AG09319 (cell line): Measurements from ENCODE around the gene FNDC3B.

Experiments used
- DNase-seq: peaks from one replicate; pipeline ENCODE4 v3.0.0-alpha.2; 2010; ENCODE audit warnings: low read depth; ENCODE audit errors: extremely low read depth
- TF ChIP-seq, protein P1 (sequence below): IDR thresholded peaks from 2 replicates; pipeline ENCODE4 v1.5.1; 2011; ENCODE audit warnings: low read depth, mild to moderate bottlenecking, inconsistent platforms, low read length, moderate library complexity

The FNDC3B gene

DNA sequence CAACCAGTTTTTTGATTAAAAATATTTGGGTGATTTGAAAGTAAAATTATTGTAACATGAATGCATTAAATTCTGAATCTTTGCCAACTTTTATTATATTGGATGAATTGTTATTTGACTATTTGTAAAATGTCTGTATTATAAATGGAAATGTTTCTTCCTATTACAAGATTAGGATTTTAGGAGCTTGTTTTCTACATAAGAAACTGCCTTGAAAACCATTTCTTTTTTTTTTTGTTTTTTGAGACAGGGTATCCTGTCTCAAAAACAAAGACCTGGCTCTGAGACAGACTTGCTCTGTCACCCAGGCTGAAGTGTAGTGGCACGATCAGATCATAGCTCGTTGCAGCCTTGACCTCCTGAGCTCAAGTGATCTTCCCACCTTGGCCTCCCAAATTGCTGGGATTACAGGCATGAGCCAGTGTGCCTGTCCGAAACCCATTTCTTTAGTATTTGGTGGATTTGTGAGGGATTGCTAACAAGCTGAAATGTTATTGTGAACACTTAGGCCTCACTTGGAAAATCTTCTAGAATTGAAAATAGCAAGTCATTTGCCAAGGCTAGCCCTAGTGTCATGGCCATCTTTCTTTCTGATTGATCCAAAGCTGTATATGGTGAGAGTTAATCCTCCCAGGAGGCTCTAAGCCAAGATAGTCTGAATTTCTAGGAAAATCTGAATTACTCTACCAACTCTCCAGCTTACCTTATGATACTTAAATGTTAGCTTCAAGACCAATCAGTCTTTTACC lies 100.3 kb downstream of the FNDC3B start:
- TF ChIP-seq, protein P1, sequence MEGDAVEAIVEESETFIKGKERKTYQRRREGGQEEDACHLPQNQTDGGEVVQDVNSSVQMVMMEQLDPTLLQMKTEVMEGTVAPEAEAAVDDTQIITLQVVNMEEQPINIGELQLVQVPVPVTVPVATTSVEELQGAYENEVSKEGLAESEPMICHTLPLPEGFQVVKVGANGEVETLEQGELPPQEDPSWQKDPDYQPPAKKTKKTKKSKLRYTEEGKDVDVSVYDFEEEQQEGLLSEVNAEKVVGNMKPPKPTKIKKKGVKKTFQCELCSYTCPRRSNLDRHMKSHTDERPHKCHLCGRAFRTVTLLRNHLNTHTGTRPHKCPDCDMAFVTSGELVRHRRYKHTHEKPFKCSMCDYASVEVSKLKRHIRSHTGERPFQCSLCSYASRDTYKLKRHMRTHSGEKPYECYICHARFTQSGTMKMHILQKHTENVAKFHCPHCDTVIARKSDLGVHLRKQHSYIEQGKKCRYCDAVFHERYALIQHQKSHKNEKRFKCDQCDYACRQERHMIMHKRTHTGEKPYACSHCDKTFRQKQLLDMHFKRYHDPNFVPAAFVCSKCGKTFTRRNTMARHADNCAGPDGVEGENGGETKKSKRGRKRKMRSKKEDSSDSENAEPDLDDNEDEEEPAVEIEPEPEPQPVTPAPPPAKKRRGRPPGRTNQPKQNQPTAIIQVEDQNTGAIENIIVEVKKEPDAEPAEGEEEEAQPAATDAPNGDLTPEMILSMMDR, result no peak
- no peak for DNase-seq

DNA sequence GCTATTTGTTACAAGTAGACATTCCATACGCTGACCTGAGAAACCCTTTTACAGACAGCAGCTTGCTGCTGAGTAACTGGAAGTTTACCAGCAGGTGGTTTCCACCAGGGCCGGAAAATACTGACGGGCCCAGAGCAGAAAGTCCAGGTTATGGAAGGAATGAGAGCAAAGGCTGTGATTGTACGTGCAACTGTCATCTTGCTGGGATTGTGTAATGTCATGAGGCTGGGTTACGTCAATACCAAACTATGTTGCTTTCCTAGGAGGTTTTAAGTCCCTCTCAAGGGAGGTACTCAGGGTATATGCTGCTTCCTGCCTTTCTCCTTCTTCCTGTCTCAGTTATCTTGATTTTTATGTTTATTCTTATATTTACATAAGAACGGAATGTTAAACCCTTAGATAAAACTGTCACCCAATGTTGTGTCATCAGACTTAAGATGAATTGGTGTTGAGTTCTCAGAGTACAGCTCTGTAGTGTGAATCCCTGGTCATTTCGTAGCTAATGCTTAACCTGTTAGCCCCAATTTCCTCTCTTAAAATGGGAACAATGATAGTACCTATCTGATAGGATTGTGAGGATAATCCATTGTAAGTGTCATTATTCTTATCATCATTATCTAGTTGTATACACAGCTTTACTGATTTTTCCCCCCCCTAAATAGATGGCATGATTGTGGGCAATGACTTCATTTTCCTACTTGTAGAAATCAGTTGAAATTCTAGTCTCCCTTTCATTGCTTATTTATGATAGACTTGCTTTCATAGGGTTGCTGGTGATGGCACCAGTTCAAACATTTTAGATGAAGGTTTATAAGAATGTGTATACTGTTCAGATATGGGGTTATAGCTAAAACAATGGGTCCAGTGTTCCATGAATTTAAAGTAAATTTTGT lies 101.4 kb downstream of the FNDC3B start:
- peak; percentile 52 for DNase-seq
- TF ChIP-seq, protein P1, result no peak

DNA sequence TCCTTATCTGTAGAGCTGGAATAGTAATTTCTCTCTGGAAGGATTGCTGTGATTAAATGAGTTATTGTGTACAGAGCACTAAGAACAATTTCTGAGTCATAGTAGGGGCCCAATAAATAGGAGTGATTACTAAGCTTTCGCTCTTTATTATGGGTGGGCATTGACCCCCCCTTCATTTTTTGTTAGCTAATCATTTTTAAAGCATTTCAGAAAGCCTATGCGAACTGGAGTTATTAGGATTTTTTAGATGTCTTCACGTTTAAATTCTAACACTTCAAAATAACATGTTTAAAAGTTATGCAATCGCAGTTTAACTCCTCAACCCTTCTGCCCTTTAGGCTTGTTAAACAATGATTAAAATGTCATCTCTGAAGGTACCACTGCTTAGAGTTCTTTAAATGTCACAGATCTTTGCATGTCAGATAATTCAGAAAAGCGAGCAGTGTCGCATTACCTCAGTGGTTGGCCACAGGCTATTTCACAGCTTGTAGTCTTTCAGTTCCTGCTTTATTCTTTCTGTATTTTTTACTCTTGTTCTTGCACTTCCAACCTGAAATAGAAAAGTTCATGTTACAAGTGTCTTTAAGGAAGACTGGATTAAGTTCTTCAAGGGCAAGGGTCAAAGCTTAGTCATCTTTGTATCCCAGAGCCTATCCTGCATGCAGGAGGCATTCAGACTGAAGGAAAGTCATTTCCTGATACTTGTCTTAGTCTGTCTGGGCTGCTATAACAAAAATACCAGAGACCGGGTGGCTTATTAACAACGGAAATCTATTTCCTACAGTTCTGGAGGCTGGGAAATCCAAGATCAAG lies 102.9 kb downstream of the FNDC3B start:
- TF ChIP-seq, protein P1, result no peak
- DNase-seq, result no peak

DNA sequence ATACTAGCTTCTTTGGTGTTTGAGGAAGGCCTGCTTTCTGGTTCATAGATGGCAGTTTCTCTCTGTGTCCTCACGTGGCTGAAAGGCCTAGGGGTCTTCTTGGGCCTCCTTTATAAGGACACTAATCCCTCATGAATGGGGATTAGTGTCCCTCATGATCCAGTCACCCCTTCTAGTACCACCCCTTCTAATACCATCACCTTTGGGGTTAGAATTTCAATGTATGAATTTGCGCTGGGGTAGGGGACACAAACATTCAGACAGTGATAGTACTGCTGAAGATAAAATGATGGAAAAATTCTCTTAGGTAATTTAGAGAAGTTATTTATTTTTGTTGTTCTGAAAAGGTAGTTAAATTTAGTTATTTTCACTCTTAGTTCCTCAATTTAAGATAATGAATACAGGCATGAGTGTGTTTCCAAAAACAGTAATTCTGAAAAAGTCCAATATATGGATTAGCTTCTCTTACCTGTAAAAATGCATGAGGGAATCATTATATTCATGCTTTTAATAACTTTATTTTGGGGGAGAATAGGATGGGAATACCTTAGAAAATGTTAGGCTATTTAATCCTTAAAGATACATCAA lies 103.6 kb downstream of the FNDC3B start:
- TF ChIP-seq, protein P1, result no peak

DNA sequence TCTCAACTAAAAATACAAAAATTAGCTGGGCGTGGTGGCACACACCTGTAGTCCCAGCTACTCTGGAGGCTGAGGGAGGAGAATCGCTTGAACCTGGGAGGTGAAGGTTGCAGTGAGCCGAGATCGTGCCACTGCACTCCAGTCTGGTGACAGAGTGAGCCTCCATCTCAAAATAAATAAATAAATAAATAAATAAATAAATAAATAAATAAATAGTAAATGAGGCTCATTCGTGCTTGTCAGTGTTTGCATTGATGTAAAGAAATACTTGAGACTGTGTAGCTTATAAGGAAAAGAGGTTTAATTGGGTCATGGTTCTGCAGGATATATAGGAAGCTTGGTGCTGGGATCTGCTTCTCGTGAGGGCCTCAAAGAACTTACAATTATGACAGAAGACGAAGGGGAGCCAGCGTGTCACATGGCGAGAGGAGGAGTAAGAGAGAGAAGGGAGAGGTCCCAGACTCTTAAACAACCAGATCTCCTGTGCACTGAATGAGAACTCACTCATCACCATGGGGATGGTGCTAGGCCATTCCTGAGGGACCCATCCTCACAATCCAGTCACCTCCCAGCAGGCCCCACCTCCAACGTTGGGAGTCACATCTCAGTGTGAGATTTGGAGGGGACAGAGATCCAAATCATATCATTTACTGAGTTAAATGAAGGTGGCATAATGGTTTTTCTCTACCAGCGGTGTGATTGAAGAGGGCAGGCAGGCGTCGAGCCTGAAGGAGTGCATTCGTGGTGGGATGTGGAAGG lies 104.5 kb downstream of the FNDC3B start:
- no peak for DNase-seq
- TF ChIP-seq, protein P1, result no peak

More for the DNA sequence above, 103.6 kb downstream of the FNDC3B start:
- DNase-seq, result no peak

DNA sequence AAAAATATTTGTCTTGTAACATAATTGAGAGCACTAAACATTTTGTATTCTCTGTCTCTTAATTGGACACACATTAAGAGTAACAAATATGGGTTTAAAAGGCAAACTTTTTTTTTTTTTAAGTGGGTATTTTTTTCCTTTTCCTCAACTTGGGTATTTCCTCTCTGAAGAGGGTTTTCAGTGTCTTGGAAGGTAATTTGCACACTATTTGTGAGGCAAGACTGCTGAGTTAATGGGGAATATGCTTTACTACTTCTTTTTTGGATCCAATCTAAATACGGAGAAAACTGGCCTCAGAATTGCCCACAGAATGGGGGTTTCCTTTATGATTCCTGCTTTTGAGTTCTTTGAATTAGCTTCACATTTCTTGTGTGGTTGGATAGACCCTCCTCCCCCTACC lies 105.2 kb downstream of the FNDC3B start:
- TF ChIP-seq, protein P1, result no peak

More for the DNA sequence above, 105.2 kb downstream of the FNDC3B start:
- no peak for DNase-seq
